GM10248 (cell line): ENCODE data around the gene PRR18.

Experiments used
- CTCF ChIA-PET: fragments of 300-600 bp; sonication (Branson Sonifier 250); formaldehyde crosslinking; extraction: SDS; loops from one replicate; lab custom pipeline; 2021; ENCODE audit warnings: antibody characterized with exemption; lab: Yijun Ruan, JAX
- POLR2A ChIA-PET: fragments of 350-650 bp; sonication (Branson Sonifier 250); formaldehyde crosslinking; extraction: SDS; loops from one replicate; lab custom pipeline; 2020; ENCODE audit warnings: antibody characterized with exemption; lab: Yijun Ruan, JAX
- DNase-seq: peaks from one replicate; pipeline ENCODE4 v3.0.0; 2012; ENCODE audit errors: extremely low spot score
- CTCF ChIP-seq: IDR thresholded peaks from 2 replicates; pipeline ENCODE4 v1.5.1; 2012; ENCODE audit warnings: mild to moderate bottlenecking, low read depth; ENCODE audit errors: extremely low read depth, missing control alignments, control extremely low read depth

Gene PRR18

GRCh38 chr6:166300357-166300987, 7.7 kb downstream of the PRR18 start:
- POLR2A ChIA-PET: no interaction called here
- no peak for DNase-seq
- no peak for TF ChIP-seq CTCF
- CTCF ChIA-PET: interaction anchor here (0.7 to 1.7 kb wide), 5 partner anchors 9 to 100 kb away, joined by 3 to 7 read pairs (median 4); no protein-coding TSS in a partner anchor

DNA sequence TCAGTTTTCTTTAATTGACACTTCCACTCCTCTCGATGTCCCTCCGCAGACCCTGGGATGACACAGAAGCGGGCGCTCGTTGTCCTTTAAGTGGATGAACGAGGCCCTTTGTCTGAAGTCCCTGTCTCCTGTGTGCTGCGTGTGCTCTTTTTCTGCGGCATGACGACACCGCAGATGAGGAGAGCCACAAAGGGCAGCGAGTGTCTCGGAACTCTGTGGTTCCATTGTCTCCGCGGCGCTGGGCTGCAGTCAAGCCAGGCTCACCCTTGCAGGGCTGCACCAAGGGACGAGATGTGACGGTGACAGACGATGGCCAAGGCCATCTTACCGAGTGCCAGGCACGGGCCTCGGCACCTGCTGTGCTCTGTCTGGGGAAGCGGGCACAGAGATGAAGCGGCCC, 10.6 kb downstream of the PRR18 start:
- CTCF ChIA-PET: interaction anchor here (1.9 to 4.4 kb wide), 2 partner anchors 13 to 16 kb away, joined by 5 to 22 read pairs; no protein-coding TSS in a partner anchor
- no peak for TF ChIP-seq CTCF
- POLR2A ChIA-PET: no interaction called here
- DNase-seq: no peak

GRCh38 chr6:166296035-166296883, 11.9 kb downstream of the PRR18 start:
- CTCF ChIA-PET: interaction anchor here (1.2 to 4.4 kb wide), 7 partner anchors 10 to 105 kb away, joined by 3 to 22 read pairs (median 6); no protein-coding TSS in a partner anchor

GRCh38 chr6:166293731-166294584, 14.2 kb downstream of the PRR18 start:
- TF ChIP-seq CTCF: no peak
- DNase-seq: no peak
- POLR2A ChIA-PET: no interaction called here
- CTCF ChIA-PET: interaction anchor here (0.9 to 4.4 kb wide), 7 partner anchors 10 to 88 kb away, joined by 3 to 22 read pairs (median 3); no protein-coding TSS in a partner anchor

More at GRCh38 chr6:166296035-166296883, 11.9 kb downstream of the PRR18 start:
- no peak for TF ChIP-seq CTCF
- POLR2A ChIA-PET: no interaction called here
- no peak for DNase-seq

- ChIA-PET CTCF (interaction anchor here (1.9 kb wide), 1 partner anchor 24 kb away, joined by 4 read pairs; no protein-coding TSS in a partner anchor), POLR2A (no interaction called here)
- no peak for DNase-seq
- TF ChIP-seq CTCF: no peak
Measured at GRCh38 chr6:166289207-166290060, 18.8 kb downstream of the PRR18 start.
